Fibroblast of lung (primary cell): ENCODE measurements around the gene PLA2G4F. TPM values are rescaled to one million over a fixed set of nuclear protein-coding genes. Genes with fewer than 3 reads are reported as not detected.

Experiments used
- DNase-seq, 2 donors: peaks; one replicate each; pipeline versions ENCODE4 v3.0.0 to v3.0.0-alpha.2; 2010; ENCODE audit warnings: low read depth in 2 of 2
- H2AFZ ChIP-seq: 2 replicates; pipeline ENCODE4 v1.5.1; 2012; ENCODE audit warnings: low read length, control low read depth, inconsistent platforms
- H3K27ac ChIP-seq: 2 replicates; pipeline ENCODE4 v1.5.1; 2011; ENCODE audit warnings: low read length, control low read depth; ENCODE audit not compliant: insufficient read depth
- H3K27me3 ChIP-seq: 2 replicates; pipeline ENCODE4 v1.5.1; 2011; ENCODE audit warnings: mild to moderate bottlenecking, low read length; ENCODE audit not compliant: control insufficient read depth, insufficient read depth
- H3K36me3 ChIP-seq: 2 replicates; pipeline ENCODE4 v1.5.1; 2011; ENCODE audit warnings: low read length; ENCODE audit not compliant: control insufficient read depth, insufficient read depth
- H3K4me1 ChIP-seq: 2 replicates; pipeline ENCODE4 v1.5.1; 2011; ENCODE audit warnings: low read length; ENCODE audit not compliant: control insufficient read depth, insufficient read depth; ENCODE audit errors: extremely low read depth
- H3K4me2 ChIP-seq: 2 replicates; pipeline ENCODE4 v1.5.1; 2011; ENCODE audit warnings: low read length, control low read depth; ENCODE audit not compliant: insufficient read depth; ENCODE audit errors: extremely low read depth
- H3K4me3 ChIP-seq, 4 experiments: fragments of 200-600 bp in 1 of 4; sonication (generic) in 1 of 4; replicated peaks in 1 of 4; 2 replicates each; pipeline ENCODE4 v1.5.1; 2011 to 2016; ENCODE audit warnings: low read length in 4 of 4, low read depth in 3 of 4, mild to moderate bottlenecking in 3 of 4, control low read depth in 2 of 4, inconsistent platforms in 1 of 4, mixed read lengths in 1 of 4; ENCODE audit not compliant: insufficient read depth in 1 of 4; ENCODE audit errors: control extremely low read depth in 1 of 4
- H3K79me2 ChIP-seq: 2 replicates; pipeline ENCODE4 v1.5.1; 2012; ENCODE audit warnings: mild to moderate bottlenecking, low read length, inconsistent platforms; ENCODE audit not compliant: control insufficient read depth, insufficient read depth
- H3K9ac ChIP-seq: 2 replicates; pipeline ENCODE4 v1.5.1; 2011; ENCODE audit warnings: mild to moderate bottlenecking, low read length, control low read depth; ENCODE audit not compliant: insufficient read depth
- H3K9me3 ChIP-seq: 2 replicates; pipeline ENCODE4 v1.5.1; 2012; ENCODE audit warnings: low read depth, low read length; ENCODE audit not compliant: control insufficient read depth, insufficient read depth
- H4K20me1 ChIP-seq: 2 replicates; pipeline ENCODE4 v1.5.1; 2011; ENCODE audit warnings: low read length; ENCODE audit not compliant: control insufficient read depth, insufficient read depth; ENCODE audit errors: extremely low read depth
- EZH2 ChIP-seq: IDR thresholded peaks from 2 replicates; pipeline ENCODE4 v1.5.1; 2012; ENCODE audit warnings: low read length, control low read depth, mild to moderate bottlenecking; ENCODE audit errors: missing control alignments
- polyA plus RNA-seq, 2 donors: library from polyadenylated mRNA; depleted of rRNA in 1 of 2; stranded (reverse) in 1 of 2; unstranded in 1 of 2; fragments of >200 nt; gene quantifications; 2 replicates each; pipeline ENCODE4 v1.2.1, GENCODE V29; 2011 to 2012; ENCODE audit warnings: missing spikeins in 1 of 2
- total RNA-seq: library from RNA; depleted of rRNA; stranded (reverse); fragments of >200 nt; gene quantifications from 2 replicates; pipeline ENCODE4 v1.2.1, GENCODE V29; 2014
- TF ChIP-seq, protein P1 (sequence below), 2 donors: IDR thresholded peaks in 1 of 2; conservative IDR thresholded peaks in 1 of 2; 1 replicate in 1 of 2; 2 replicates in 1 of 2; pipeline ENCODE4 v1.5.1; 2011 to 2012; ENCODE audit warnings: low read length in 2 of 2, control low read depth in 1 of 2, inconsistent platforms in 1 of 2, low read depth in 1 of 2, mild to moderate bottlenecking in 1 of 2

The PLA2G4F gene
- total and polyA plus RNA-seq, 2 donors (not counting 1 experiment from before 2014, with no cell fraction given), result not detected

DNA sequence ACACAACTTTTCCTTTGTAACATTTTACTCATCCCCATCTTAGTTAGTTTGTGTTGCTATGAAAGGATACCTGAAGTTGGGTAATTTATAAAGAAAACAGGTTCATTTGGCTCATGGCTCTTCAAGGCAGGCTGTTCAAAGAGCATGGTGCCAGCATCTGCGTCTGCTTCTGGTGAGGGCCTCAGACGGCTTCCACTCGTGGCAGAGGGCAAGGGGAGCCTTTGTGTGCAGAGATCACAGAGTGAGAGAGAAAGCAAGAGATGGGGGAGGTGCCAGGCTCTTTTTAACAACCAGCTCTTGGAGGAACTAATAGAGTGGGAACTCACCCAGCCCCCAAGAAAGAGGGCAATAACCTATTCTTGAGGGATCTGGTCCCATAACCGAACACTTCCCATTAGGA, 23.1 kb downstream of the PLA2G4F start:
- H4K20me1 ChIP-seq, result no peaks in the 10 kb centered on the region
- no peak for DNase-seq
- H3K27me3 ChIP-seq, result peaks cover 19% of the 10 kb centered on the region
- H2AFZ ChIP-seq, result no peak overlapping the region
- H3K36me3 ChIP-seq, result no peaks in the 10 kb centered on the region
- no peak overlapping the region for H3K9ac ChIP-seq
- H3K9me3 ChIP-seq, result no peaks in the 10 kb centered on the region
- TF ChIP-seq, protein P1, sequence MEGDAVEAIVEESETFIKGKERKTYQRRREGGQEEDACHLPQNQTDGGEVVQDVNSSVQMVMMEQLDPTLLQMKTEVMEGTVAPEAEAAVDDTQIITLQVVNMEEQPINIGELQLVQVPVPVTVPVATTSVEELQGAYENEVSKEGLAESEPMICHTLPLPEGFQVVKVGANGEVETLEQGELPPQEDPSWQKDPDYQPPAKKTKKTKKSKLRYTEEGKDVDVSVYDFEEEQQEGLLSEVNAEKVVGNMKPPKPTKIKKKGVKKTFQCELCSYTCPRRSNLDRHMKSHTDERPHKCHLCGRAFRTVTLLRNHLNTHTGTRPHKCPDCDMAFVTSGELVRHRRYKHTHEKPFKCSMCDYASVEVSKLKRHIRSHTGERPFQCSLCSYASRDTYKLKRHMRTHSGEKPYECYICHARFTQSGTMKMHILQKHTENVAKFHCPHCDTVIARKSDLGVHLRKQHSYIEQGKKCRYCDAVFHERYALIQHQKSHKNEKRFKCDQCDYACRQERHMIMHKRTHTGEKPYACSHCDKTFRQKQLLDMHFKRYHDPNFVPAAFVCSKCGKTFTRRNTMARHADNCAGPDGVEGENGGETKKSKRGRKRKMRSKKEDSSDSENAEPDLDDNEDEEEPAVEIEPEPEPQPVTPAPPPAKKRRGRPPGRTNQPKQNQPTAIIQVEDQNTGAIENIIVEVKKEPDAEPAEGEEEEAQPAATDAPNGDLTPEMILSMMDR (conservative IDR thresholded peaks at IDR 0.05 in 1 of 2, IDR thresholded peaks at IDR 0.05 in 1 of 2; ENCODE audit: low read depth in 1 of 2, low read length in 2 of 2), result no peak
- no peak for TF ChIP-seq EZH2
- H3K27ac ChIP-seq, result no peak overlapping the region
- no peaks in the 10 kb centered on the region for H3K79me2 ChIP-seq
- no peaks in the 10 kb centered on the region for H3K4me1 ChIP-seq
- no peak overlapping the region for H3K4me3 ChIP-seq
- no peak overlapping the region for H3K4me2 ChIP-seq

DNA sequence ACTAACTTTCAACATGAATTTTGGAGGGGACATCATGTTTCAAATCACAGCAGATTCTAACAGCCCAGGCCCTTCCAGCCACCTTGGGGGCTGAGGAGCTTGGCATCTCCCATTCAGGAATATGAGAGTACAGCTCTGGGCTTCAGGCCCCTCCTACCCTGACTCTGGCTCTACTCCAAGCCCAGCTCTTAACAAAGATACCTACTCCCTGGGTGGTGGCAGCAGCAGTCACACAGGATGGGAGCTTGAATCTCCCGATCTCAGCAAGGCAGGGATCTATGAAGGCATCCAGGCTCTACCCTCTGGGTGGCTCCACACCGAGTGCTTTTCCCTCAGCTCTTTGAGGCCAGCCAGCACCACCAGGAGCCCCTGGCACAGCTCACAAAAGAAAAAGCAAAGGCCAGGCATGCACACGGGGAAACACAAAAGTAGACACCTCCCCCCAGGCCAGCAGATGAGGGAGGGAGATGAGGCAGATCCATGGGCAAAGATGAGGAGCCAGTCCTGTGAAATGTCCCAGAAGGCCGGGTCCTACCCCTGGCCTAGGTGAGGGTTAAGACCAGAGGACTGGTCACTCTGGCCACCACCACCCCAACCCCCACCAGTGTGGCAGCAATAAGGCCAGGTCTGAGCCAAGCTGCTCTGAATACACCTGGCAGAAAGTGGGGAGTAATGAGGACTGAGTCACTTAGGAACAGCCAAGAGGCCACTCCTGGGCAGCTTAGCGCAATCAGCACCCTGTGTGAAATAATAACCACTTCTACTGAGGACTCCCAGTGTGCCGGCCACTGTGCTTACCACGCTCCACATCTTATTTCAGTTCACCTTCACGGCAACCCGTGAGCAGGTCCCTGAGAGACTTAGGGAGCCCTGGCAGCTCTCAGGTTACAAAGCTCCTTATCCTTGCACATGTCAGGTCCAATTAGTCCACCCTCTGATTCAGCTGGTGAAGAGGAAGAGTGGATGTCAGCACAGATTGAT, 24.3 kb downstream of the PLA2G4F start:
- no peak overlapping the region for H2AFZ ChIP-seq
- TF ChIP-seq, protein P1 (conservative IDR thresholded peaks at IDR 0.05 in 1 of 2, IDR thresholded peaks at IDR 0.05 in 1 of 2; ENCODE audit: low read depth in 1 of 2, low read length in 2 of 2), result no peak
- TF ChIP-seq EZH2, result no peak
- H4K20me1 ChIP-seq, result no peaks in the 10 kb centered on the region
- peaks cover 15% of the 10 kb centered on the region for H3K27me3 ChIP-seq
- H3K79me2 ChIP-seq, result no peaks in the 10 kb centered on the region
- no peak overlapping the region for H3K9ac ChIP-seq
- no peak overlapping the region for H3K4me2 ChIP-seq
- no peaks in the 10 kb centered on the region for H3K4me1 ChIP-seq
- no peak overlapping the region for H3K4me3 ChIP-seq
- no peak overlapping the region for H3K27ac ChIP-seq
- no peaks in the 10 kb centered on the region for H3K36me3 ChIP-seq
- H3K9me3 ChIP-seq, result no peaks in the 10 kb centered on the region
- no peak for DNase-seq

DNA sequence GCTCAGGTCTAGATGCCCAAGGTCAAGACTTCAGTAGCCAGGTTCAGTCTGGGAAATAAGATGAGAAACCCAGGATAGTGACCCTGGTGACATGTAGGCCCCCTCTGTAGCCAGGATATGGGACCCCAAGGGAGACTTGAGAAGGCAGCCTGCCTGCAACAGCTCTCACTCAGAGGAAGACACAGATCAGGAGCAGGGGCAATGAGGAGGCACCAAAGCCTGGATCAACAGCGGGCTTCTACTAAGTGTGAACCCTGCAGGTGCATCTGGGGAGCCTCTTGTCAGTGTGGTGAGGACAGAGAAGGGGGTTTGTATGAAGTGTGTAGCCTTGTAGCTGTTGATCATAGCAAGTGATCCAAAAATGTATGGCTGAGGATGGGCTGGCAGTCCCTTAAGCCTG, 25.4 kb downstream of the PLA2G4F start:
- H3K4me1 ChIP-seq, result no peaks in the 10 kb centered on the region
- H4K20me1 ChIP-seq, result no peaks in the 10 kb centered on the region
- H2AFZ ChIP-seq, result no peak overlapping the region
- no peaks in the 10 kb centered on the region for H3K9me3 ChIP-seq
- no peak overlapping the region for H3K4me2 ChIP-seq
- no peaks in the 10 kb centered on the region for H3K36me3 ChIP-seq
- TF ChIP-seq, protein P1 (conservative IDR thresholded peaks at IDR 0.05 in 1 of 2, IDR thresholded peaks at IDR 0.05 in 1 of 2; ENCODE audit: low read depth in 1 of 2, low read length in 2 of 2), result no peak
- TF ChIP-seq EZH2, result no peak
- H3K27ac ChIP-seq, result no peak overlapping the region
- H3K4me3 ChIP-seq, result no peak overlapping the region
- H3K9ac ChIP-seq, result no peak overlapping the region
- no peaks in the 10 kb centered on the region for H3K79me2 ChIP-seq
- DNase-seq, result no peak
- H3K27me3 ChIP-seq, result peaks cover 15% of the 10 kb centered on the region
